Cerebellar cortex (tissue), 1 donor: ENCODE data around the gene SLC7A14.

Source experiments
- DNase-seq: peaks from one replicate; pipeline ENCODE4 v3.0.0-alpha.2; 2015; ENCODE audit warnings: low spot score

Gene SLC7A14

DNA sequence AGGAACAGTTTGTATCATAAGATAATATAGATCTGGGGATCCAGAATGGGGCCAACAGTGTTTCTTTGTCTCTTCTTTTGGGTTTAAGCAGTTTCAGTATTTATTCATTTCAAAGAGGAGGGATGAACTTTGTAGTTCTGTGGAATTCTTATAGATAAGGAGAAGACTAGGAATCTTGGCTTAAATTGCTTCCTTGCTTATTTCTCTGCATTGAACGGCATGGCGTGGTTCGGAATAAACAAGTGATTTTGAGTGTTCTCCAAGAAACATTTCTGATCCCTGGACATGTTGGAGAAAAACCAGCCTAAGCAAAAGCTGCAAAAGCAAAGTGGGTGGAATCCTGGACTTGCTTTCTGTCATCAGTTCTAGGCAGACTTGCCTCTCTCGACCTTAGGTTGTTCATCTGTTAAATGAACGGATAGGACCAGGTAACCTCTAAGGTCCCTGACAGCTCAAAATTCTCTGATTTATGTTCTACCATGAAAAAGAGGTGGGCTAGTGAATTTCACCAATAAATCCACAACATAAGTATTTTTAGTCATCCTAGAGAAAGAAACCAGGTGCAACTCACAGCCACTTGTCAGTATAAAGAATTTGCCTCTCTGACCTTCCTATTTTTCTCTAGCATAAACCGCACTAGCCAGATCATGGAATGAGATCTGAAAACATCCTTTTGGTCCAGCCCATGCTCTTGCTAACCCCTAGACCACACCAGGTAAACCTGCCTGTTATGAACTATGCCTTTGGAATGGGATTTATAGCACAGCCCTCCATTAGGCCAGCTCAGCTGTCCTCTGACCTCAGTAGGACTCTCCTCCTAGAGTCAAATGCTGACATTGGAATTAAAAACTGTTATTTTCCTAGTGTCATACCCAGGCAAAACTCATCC, 88.4 kb downstream of the SLC7A14 start:
- DNase-seq, result no peak

DNA sequence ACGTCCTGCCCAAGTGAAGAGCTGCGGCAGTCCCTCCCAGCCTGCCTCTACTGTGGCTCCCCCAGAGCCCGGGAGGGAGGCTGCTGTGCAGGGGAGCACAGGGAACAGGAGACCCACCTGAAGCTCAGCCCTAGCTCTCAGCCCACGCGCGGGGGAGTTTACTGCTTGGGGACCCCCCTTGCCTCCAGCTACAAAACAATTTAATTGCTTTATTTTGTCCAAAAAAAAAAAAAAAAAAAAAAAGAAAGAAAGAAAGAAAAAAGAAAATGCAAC, 89.1 kb downstream of the SLC7A14 start:
- no peak for DNase-seq

- no peak for DNase-seq
Observed at GRCh38 chr3:170496026-170496867, 89.6 kb downstream of the SLC7A14 start.

DNA sequence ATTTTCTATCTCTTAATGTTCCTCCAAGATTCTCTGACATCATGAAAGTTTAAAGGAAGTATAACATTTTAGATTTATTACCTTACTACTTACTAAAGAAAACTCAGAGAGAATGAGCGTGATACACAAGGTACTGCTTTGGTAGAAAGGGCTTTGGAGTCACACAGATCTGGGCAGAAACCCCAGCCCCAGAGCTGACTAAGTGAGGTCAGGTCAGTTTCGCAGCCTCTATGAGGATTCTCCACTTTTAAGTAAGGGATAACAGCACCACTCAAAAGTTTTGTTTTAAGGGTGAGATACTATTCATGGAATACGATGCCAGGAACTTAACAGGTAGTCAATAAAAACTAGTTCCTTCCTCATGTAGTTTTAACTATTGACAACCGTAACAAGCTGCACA, 91.1 kb downstream of the SLC7A14 start:
- DNase-seq, result no peak

GRCh38 chr3:170493712-170494182, 92.1 kb downstream of the SLC7A14 start:
- no peak for DNase-seq

DNA sequence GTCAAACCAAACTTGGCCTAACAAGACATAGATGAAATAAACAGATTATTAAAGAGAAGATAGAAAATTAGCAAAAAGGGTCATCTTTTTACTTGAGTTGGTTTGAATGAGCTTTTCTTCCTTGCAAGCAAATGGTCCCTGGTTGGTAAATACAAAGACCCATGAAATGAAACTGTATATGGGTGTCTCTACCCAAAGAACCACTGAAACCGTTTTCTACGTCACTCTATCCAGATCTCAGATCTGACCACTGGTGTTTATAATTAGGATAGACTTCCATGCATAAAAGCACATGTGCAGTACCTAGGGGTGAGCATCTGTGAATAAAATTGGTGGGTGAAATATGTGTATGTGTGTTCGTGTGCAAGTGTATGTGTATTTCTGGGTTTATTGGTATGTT, 94.0 kb downstream of the SLC7A14 start:
- DNase-seq, result no peak

DNA sequence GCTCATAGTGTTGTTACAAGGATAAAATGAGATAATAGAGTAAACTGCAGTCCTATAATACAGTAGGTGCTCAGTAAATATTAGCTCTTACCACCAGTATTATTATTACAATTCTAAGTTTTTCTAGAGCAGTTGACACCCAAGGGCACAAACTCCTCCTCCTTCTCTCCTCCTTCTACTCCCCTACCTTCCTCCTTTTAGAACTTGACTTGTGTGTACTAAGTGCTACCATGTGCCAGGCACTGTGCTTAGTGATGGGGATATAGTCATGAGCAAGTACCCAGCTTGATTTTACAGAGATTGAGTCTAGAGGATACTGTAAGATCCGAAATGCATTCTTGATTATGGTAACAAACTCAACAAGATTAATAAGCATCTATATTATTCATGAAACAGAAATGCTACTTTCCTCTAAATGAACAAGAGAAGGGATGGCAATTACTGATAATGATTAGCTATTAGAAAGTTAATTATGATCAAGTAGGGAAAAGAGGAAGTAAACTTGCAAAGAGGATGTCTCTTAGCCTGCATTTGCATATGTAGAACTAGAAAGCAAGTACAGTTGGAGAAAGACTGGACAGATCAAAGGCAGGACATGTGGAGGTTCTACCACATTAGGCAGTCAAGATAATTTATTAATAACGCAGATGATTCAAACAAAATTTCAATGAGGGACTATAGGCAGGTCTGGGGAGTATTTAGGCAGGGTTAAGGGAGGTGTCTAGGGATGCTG, 94.9 kb downstream of the SLC7A14 start:
- no peak for DNase-seq

- no peak for DNase-seq
Observed at GRCh38 chr3:170488802-170489201, 97.1 kb downstream of the SLC7A14 start.

GRCh38 chr3:170487031-170487430, 98.8 kb downstream of the SLC7A14 start:
- DNase-seq, result no peak

DNA sequence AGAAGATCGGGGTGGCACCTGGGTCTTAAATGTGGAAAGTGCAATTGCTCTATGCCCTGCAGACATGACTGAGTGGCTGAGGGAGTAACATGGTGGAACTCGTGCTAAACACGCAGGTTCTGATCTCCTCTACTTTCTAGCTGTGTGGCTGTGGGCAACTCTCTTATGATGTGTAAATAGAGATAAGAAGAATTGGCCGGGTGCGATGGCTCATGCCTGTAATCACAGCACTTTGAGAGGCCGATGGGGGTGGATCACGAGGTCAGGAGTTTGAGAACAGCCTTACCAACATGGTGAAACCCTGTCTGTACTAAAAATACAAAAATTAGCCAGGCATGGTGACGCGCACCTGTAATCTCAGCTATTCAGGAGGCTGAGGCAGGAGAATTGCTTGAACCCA, 99.5 kb downstream of the SLC7A14 start:
- no peak for DNase-seq

DNA sequence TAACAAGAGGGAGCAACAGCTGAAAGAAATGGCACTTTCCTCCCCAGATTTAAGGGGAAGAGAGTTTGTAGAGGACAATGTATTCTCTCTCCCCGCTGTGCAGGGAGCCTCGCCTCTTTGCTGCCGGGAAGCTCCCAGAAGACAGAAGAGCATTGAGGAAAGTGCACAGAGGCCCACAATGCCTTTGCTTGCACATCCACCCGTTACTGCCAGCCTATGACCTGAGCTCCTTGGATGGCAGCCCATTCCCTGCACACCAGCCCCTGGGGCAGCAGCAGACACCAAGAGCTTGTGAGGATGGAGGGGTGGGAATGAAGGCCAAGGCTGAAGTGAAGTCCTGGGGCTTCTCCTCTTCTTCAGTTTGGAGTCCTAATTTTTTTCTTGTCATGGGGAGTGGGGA, 100.2 kb downstream of the SLC7A14 start:
- no peak for DNase-seq

DNA sequence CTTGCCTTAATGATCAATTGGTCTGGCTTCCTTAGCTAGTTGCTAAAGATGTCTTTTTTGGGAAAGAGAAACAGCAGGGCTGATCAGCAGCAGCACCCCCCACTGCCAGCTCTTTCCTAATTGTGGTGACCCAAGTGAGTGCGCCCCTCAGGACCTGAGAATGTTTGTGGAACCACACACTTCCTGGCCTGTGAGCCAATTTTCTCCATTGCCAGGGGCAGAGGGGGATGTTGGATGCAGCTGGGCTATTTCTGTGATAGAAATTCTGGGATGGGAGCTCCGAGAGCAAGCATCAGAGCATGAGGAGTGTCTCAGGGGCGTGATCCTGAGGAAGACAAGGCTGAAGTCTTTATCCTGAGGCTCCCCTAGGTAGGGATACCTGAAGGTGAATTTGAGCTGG, 100.6 kb downstream of the SLC7A14 start:
- no peak for DNase-seq

- no peak for DNase-seq
Observed at GRCh38 chr3:170484869-170485268, 101.0 kb downstream of the SLC7A14 start.

DNA sequence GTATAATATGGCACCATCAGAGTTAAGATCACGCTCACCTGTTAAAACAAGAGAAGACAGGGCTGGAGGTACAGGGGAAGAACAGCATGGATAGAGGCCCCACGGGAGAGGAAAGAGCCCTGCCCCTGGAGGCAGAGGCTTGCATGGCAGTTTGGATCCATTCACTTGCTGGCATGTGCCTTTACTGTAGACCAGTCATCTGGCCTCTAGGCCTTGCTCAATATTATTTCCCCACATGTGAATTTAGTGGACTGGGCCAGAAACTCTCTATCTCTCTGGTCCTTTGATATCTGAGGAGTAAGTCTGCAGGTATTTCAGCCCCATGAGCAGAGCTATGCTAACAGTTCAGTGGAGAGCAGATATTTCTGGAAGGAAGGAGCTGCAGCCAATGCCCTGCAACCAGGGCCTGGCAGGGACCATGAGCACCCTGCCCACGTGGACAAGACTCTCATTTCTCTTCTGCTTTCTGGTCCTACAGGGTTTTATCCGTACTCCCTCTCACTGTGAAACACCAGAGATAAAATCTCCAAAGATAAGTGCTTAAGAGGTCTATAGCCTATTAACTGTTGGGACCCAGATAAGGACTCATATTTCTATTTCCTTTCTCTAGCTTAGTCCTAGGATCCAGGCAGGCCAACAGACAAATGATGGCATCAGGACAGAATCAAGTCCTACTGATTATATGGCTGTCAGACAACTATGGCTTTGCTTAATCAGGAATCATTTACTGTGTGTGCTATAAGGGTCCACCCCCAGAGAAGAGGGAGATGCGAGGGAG, 102.2 kb downstream of the SLC7A14 start:
- DNase-seq, result no peak

DNA sequence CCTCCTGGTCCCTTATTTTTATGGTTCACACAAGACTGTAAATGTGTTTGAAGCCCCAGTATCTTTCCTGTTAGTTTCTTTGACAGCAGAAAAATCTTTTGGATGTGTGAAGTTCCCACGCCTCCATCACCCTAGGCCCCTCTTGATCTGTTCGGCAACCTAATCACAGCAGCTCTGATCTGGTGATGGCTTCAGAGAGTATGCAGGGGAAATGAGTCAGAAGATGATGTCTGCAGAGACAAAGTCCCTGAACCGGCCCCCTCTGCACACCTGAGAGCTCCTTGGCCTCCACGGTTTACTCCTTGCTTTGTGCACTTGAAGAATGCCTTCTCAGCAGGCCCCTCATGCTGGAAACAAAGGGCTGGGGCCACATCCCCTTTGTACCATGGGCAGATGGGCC, 103.7 kb downstream of the SLC7A14 start:
- no peak for DNase-seq

GRCh38 chr3:170480111-170480510, 105.8 kb downstream of the SLC7A14 start:
- DNase-seq, result no peak

DNA sequence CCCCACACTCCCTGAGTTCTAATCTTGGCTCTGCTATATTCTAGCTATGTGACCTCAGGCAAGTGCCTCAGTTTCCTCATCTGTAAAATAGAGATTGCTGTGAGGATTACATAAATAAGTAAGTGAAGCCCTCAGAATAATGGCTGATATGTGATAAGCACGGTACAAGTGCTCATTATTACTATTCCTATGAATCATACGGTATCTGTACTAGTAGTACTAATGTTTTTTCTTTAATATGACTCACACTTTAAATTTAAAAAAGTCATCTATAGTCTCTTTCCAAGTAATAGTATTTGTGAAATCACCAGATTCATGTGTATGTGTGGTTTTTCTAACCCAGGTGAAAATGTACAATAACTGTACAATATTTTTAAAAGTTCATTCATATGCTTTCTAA, 108.5 kb downstream of the SLC7A14 start:
- no peak for DNase-seq

DNA sequence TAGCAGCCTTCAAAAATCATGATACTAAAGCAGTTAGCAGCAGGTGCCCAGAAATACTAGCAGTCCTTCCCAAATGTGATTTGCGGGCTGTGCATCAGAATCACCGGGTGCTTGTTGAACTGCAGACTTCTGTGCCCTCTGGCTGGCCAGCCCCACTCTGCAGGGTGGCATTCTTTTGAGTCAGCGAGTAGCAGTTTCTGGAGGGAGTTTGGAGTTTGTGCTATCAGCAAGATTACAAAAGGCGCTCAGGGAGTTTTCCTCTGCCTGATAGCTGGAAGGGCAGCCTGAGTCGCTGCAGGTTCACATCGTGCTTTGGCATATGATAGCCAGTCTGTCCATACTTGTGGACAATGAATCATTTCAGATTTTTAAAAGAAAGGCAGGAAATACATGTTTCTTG, 109.6 kb downstream of the SLC7A14 start:
- DNase-seq, result peak; percentile 41

GRCh38 chr3:170475092-170475685, 110.7 kb downstream of the SLC7A14 start:
- no peak for DNase-seq

- no peak for DNase-seq
Observed at GRCh38 chr3:170473358-170473757, 112.5 kb downstream of the SLC7A14 start.

- peak; percentile 58 for DNase-seq
Observed at GRCh38 chr3:170471149-170471548, 114.7 kb downstream of the SLC7A14 start.
